ENCODE results near the gene EPAS1. TPM values are rescaled to one million over a fixed set of nuclear protein-coding genes. Genes with fewer than 3 reads are reported as not detected.

EPAS1 gene
- total RNA-seq, 6 experiments from 2014 or later: 101 to 232 (median 170) TPM

GRCh38 chr2:46334389-46335271 lies 37.4 kb downstream of the EPAS1 start:
- WGBS (ENCODE audit: insufficient coverage, low coverage, low lambda C conversion rate, missing lambda C conversion rate): 51% methylated on average over 6 of the region's 6 CpGs

GRCh38 chr2:46335391-46336282 lies 38.4 kb downstream of the EPAS1 start:
- Histone ChIP-seq H3K36me3 (no peaks in the 10 kb centered on the region), H3K4me1 (peaks cover 2 to 98% (median 40%) of the 10 kb centered on the region in 4 donors), H3K27ac (peak overlapping the region; percentile 7 to 63 (median 45)), H3K27me3 (no peaks in the 10 kb centered on the region), H3K9me3 (no peaks in the 10 kb centered on the region), H3K4me3 (no peak overlapping the region)
- TF ChIP-seq CTCF (IDR thresholded peaks at IDR 0.05): no peak
- TF ChIP-seq POLR2A (IDR thresholded peaks at IDR 0.05): no peak
- WGBS (ENCODE audit: insufficient coverage, low coverage, low lambda C conversion rate, missing lambda C conversion rate): 24% methylated on average over 20 of the region's 22 CpGs
- DNase-seq: no peak
- peak; percentile 4 to 54 (median 16) for ATAC-seq
- intact Hi-C loops (cut with DNase I): no loop called here

More at GRCh38 chr2:46334389-46335271, 37.4 kb downstream of the EPAS1 start:
- DNase-seq: no peak
- peaks cover 2 to 98% (median 42%) of the 10 kb centered on the region in 4 donors for H3K4me1 ChIP-seq
- TF ChIP-seq POLR2A (IDR thresholded peaks at IDR 0.05) (no peak), CTCF (IDR thresholded peaks at IDR 0.05) (no peak)
- H3K27me3 ChIP-seq: no peaks in the 10 kb centered on the region
- no peaks in the 10 kb centered on the region for H3K36me3 ChIP-seq
- no peaks in the 10 kb centered on the region for H3K9me3 ChIP-seq
- ATAC-seq: peak in 2 of 4 donors; percentile 2 to 11
- intact Hi-C loops (cut with DNase I): no loop called here
- no peak overlapping the region for H3K4me3 ChIP-seq
- H3K27ac ChIP-seq: peak overlapping the region; percentile 7 to 63 (median 45)

- peaks cover 2 to 98% (median 35%) of the 10 kb centered on the region in 4 donors for H3K4me1 ChIP-seq
- peak overlapping the region; percentile 7 to 45 (median 39) for H3K27ac ChIP-seq
- no peak for TF ChIP-seq CTCF (IDR thresholded peaks at IDR 0.05)
- no peak for TF ChIP-seq POLR2A (IDR thresholded peaks at IDR 0.05)
- no peaks in the 10 kb centered on the region for H3K27me3 ChIP-seq
- 25% methylated on average over 2 of the region's 4 CpGs for WGBS (ENCODE audit: insufficient coverage, low coverage, low lambda C conversion rate, missing lambda C conversion rate)
- intact Hi-C loops (cut with DNase I): no loop called here
- H3K36me3 ChIP-seq: no peaks in the 10 kb centered on the region
- no peak for ATAC-seq
- H3K4me3 ChIP-seq: no peak overlapping the region
- H3K9me3 ChIP-seq: no peaks in the 10 kb centered on the region
- no peak for DNase-seq
Observed at GRCh38 chr2:46336283-46336959, 39.2 kb downstream of the EPAS1 start.
